Astrocyte (in vitro differentiated cells and primary cell): ENCODE results near the gene WDR93.

ENCODE experiments used
- EZH2 ChIP-seq: IDR thresholded peaks from 2 replicates; pipeline ENCODE4 v1.6.1; 2012; ENCODE audit warnings: mild to moderate bottlenecking, low read length, inconsistent platforms; ENCODE audit not compliant: insufficient read depth
- TF ChIP-seq, protein P1 (sequence below): IDR thresholded peaks from 2 replicates; pipeline ENCODE4 v1.5.1; 2011; ENCODE audit warnings: low read depth, mild to moderate bottlenecking, inconsistent platforms, low read length, moderate library complexity; ENCODE audit not compliant: insufficient read depth

DNA sequence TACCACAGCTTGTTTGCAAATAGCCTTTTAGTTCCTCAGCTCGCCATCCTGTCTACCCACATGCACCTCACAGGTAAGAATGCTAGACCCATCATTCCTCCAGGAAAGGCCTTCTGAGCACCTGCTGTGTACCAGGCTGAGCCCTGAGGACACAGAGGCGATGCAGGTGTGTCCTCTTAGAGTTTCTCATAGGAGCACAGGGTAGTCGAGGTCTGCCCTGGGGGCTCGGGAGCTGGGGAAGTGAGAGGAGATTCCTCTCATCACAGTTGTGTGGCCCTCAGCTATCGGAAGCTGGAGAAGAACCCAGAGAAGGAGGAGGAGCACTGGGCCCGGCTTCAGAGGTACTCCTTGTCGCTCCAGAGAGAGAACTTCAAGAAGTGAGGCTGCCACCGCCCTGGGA is 52.4 kb downstream of the WDR93 start:
- TF ChIP-seq EZH2 = no peak
- TF ChIP-seq, protein P1, sequence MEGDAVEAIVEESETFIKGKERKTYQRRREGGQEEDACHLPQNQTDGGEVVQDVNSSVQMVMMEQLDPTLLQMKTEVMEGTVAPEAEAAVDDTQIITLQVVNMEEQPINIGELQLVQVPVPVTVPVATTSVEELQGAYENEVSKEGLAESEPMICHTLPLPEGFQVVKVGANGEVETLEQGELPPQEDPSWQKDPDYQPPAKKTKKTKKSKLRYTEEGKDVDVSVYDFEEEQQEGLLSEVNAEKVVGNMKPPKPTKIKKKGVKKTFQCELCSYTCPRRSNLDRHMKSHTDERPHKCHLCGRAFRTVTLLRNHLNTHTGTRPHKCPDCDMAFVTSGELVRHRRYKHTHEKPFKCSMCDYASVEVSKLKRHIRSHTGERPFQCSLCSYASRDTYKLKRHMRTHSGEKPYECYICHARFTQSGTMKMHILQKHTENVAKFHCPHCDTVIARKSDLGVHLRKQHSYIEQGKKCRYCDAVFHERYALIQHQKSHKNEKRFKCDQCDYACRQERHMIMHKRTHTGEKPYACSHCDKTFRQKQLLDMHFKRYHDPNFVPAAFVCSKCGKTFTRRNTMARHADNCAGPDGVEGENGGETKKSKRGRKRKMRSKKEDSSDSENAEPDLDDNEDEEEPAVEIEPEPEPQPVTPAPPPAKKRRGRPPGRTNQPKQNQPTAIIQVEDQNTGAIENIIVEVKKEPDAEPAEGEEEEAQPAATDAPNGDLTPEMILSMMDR = no peak
